ENCODE measurements around the gene ACKR4. TPM values are rescaled to one million over a fixed set of nuclear protein-coding genes. Genes with fewer than 3 reads are reported as not detected.
"Not testable (repeated sequence)": the region's sequence is repeated elsewhere in the genome, so short reads cannot be mapped to it uniquely, and the experiment has no call there.

Gene ACKR4
- total RNA-seq, 1 experiment from 2014 or later = not detected

DNA sequence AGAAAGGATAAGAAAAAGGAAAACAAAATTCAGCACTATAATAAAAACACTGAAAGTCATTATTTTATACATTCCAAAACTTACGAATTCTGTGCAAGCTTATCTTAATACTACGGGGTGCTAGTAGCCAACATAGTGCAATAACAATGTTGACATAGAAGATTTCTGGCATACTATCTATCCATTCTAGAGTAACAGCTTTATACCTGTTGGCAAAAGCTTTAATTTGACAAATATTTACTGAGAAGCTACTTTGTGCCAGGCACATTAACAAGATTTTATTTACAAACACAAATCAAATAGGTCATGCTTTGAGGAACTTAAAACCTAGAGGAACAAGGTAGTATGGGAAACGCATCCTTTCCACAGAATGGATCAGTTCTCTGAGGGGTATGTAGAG is 1.1 kb downstream of the ACKR4 start:
- no TSS peak for BruUV-seq (replicated peaks)
- Histone ChIP-seq H3K4me1 (ENCODE audit: insufficient read depth, low read length, poor library complexity, severe bottlenecking) (peaks cover 14% of the 10 kb centered on the region), H3K36me3 (ENCODE audit: insufficient read depth, low read length, poor library complexity, severe bottlenecking) (no peaks in the 10 kb centered on the region), H3K27me3 (replicated peaks; ENCODE audit: insufficient read depth, low read depth, low read length, poor library complexity) (no peaks in the 10 kb centered on the region), H3K9me3 (ENCODE audit: low read depth, low read length, poor library complexity, severe bottlenecking) (no peaks in the 10 kb centered on the region), H3K27ac (ENCODE audit: low read depth, low read length, poor library complexity, severe bottlenecking) (no peak overlapping the region), H3K4me3 (ENCODE audit: low read depth, low read length, poor library complexity, severe bottlenecking) (no peak overlapping the region)
- no peak for DNase-seq (ENCODE audit: low spot score)
- no peak for TF ChIP-seq CTCF (conservative IDR thresholded peaks at IDR 0.05; ENCODE audit: low read depth, low read length)
- no peak for TF ChIP-seq EZH2 (IDR thresholded peaks at IDR 0.05; ENCODE audit: borderline replicate concordance, low read depth, low read length, poor library complexity, severe bottlenecking)
- CTCF ChIA-PET = no interaction called here
- POLR2A ChIA-PET (ENCODE audit: low non-redundant PET) = no interaction called here
- intact Hi-C loops (cut with micrococcal nuclease; ENCODE audit: unreplicated experiment) = no loop called here

DNA sequence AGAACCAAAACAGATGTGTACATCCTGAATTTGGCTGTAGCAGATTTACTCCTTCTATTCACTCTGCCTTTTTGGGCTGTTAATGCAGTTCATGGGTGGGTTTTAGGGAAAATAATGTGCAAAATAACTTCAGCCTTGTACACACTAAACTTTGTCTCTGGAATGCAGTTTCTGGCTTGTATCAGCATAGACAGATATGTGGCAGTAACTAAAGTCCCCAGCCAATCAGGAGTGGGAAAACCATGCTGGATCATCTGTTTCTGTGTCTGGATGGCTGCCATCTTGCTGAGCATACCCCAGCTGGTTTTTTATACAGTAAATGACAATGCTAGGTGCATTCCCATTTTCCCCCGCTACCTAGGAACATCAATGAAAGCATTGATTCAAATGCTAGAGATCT is 3.5 kb downstream of the ACKR4 start:
- POLR2A ChIA-PET (ENCODE audit: low non-redundant PET); DNase-seq (ENCODE audit: low spot score); H3K9me3 ChIP-seq (ENCODE audit: low read depth, low read length, poor library complexity, severe bottlenecking); H3K36me3 ChIP-seq (ENCODE audit: insufficient read depth, low read length, poor library complexity, severe bottlenecking); H3K27ac ChIP-seq (ENCODE audit: low read depth, low read length, poor library complexity, severe bottlenecking); CTCF ChIA-PET; H3K4me3 ChIP-seq (ENCODE audit: low read depth, low read length, poor library complexity, severe bottlenecking); H3K4me1 ChIP-seq (ENCODE audit: insufficient read depth, low read length, poor library complexity, severe bottlenecking); BruUV-seq (replicated peaks); intact Hi-C loops (cut with micrococcal nuclease; ENCODE audit: unreplicated experiment); H3K27me3 ChIP-seq (replicated peaks; ENCODE audit: insufficient read depth, low read depth, low read length, poor library complexity): not testable (repeated sequence)

DNA sequence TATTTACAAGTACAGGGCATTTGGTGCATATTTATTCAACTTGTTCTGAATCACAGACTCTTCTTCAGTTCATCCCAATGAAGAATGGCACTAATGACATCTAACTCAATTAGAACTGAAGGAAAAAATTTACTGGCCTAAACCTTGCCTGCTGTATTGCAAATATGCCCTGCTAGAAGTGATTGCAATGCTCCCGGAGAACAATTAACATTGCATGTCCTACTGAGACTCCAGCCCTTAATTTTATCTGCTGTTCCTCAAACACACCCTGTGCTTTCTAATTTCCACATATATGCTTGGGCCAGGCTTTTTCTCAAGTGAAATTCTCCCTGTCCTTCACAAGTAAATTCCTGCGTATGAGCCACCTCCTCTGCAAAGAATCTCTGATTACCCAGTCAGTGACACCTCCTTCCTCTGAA is 8.3 kb downstream of the ACKR4 start:
- BruUV-seq (replicated peaks) = no TSS peak
- ChIA-PET CTCF (no interaction called here), POLR2A (ENCODE audit: low non-redundant PET) (no interaction called here)
- Histone ChIP-seq H3K36me3 (ENCODE audit: insufficient read depth, low read length, poor library complexity, severe bottlenecking) (no peaks in the 10 kb centered on the region), H3K27me3 (replicated peaks; ENCODE audit: insufficient read depth, low read depth, low read length, poor library complexity) (no peaks in the 10 kb centered on the region), H3K9me3 (ENCODE audit: low read depth, low read length, poor library complexity, severe bottlenecking) (no peaks in the 10 kb centered on the region), H3K4me1 (ENCODE audit: insufficient read depth, low read length, poor library complexity, severe bottlenecking) (peaks cover 5% of the 10 kb centered on the region), H3K4me3 (ENCODE audit: low read depth, low read length, poor library complexity, severe bottlenecking) (no peak overlapping the region), H3K27ac (ENCODE audit: low read depth, low read length, poor library complexity, severe bottlenecking) (no peak overlapping the region)
- DNase-seq (ENCODE audit: low spot score) = no peak
- intact Hi-C loops (cut with micrococcal nuclease; ENCODE audit: unreplicated experiment) = no loop called here
- TF ChIP-seq EZH2 (IDR thresholded peaks at IDR 0.05; ENCODE audit: borderline replicate concordance, low read depth, low read length, poor library complexity, severe bottlenecking) (no peak), CTCF (conservative IDR thresholded peaks at IDR 0.05; ENCODE audit: low read depth, low read length) (no peak)

DNA sequence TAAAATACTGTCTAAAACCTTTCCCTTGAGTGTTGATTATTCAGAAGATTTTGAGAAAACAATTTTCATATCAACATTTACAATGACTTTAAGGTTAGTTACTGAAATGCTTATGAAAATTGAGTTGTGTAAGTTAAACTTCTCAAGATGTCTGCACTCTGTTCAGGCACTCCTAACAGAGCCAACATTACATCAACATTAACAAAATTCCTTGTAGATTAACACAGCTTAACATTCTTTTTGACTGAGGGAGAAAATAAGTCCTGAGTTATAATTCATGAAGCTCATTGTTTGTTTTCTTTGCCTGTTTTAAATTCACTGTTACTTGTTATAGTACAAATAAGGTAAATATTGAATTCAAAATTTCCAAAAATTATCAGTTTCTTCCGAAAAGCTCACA is 9.0 kb downstream of the ACKR4 start:
- POLR2A ChIA-PET (ENCODE audit: low non-redundant PET) = interaction anchor here (0.6 kb wide), 1 partner anchor 56 kb away, joined by 3 read pairs; no protein-coding TSS in a partner anchor
- intact Hi-C loops (cut with micrococcal nuclease; ENCODE audit: unreplicated experiment) = no loop called here
- H3K36me3 ChIP-seq (ENCODE audit: insufficient read depth, low read length, poor library complexity, severe bottlenecking) = no peaks in the 10 kb centered on the region
- no peaks in the 10 kb centered on the region for H3K27me3 ChIP-seq (replicated peaks; ENCODE audit: insufficient read depth, low read depth, low read length, poor library complexity)
- CTCF ChIA-PET = no interaction called here
- DNase-seq (ENCODE audit: low spot score) = no peak
- no peaks in the 10 kb centered on the region for H3K9me3 ChIP-seq (ENCODE audit: low read depth, low read length, poor library complexity, severe bottlenecking)
- TF ChIP-seq CTCF (conservative IDR thresholded peaks at IDR 0.05; ENCODE audit: low read depth, low read length) (no peak), EZH2 (IDR thresholded peaks at IDR 0.05; ENCODE audit: borderline replicate concordance, low read depth, low read length, poor library complexity, severe bottlenecking) (no peak)
- no peak overlapping the region for H3K27ac ChIP-seq (ENCODE audit: low read depth, low read length, poor library complexity, severe bottlenecking)
- no peak overlapping the region for H3K4me3 ChIP-seq (ENCODE audit: low read depth, low read length, poor library complexity, severe bottlenecking)
- BruUV-seq (replicated peaks) = no TSS peak
- peaks cover 5% of the 10 kb centered on the region for H3K4me1 ChIP-seq (ENCODE audit: insufficient read depth, low read length, poor library complexity, severe bottlenecking)

- POLR2A ChIA-PET (ENCODE audit: low non-redundant PET); DNase-seq (ENCODE audit: low spot score): not testable (repeated sequence)
Observed at GRCh38 chr3:132606620-132607019, 9.6 kb downstream of the ACKR4 start.

DNA sequence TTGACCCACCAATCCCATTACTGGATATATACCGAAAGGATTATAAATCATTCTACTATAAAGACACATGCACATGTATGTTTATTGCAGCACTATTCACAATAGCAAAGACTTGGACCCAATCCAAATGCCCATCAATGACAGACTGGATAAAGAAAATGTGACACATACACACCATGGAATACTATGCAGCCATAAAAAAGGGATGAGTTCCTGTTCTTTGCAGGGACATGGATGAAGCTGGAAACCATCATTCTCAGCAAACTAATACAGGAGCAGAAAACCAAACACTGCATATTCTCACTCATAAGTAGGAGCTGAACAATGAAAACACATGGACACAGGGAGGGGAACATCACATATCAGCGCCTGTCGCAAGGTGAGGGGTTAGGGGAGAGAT is 18.2 kb downstream of the ACKR4 start:
- H3K27ac ChIP-seq (ENCODE audit: low read depth, low read length, poor library complexity, severe bottlenecking); DNase-seq (ENCODE audit: low spot score); H3K4me3 ChIP-seq (ENCODE audit: low read depth, low read length, poor library complexity, severe bottlenecking); intact Hi-C loops (cut with micrococcal nuclease; ENCODE audit: unreplicated experiment); BruUV-seq (replicated peaks); H3K36me3 ChIP-seq (ENCODE audit: insufficient read depth, low read length, poor library complexity, severe bottlenecking); H3K27me3 ChIP-seq (replicated peaks; ENCODE audit: insufficient read depth, low read depth, low read length, poor library complexity); POLR2A ChIA-PET (ENCODE audit: low non-redundant PET); CTCF ChIA-PET; H3K4me1 ChIP-seq (ENCODE audit: insufficient read depth, low read length, poor library complexity, severe bottlenecking); H3K9me3 ChIP-seq (ENCODE audit: low read depth, low read length, poor library complexity, severe bottlenecking): not testable (repeated sequence)

More at GRCh38 chr3:132606620-132607019, 9.6 kb downstream of the ACKR4 start:
- intact Hi-C loops (cut with micrococcal nuclease; ENCODE audit: unreplicated experiment); H3K9me3 ChIP-seq (ENCODE audit: low read depth, low read length, poor library complexity, severe bottlenecking); H3K27ac ChIP-seq (ENCODE audit: low read depth, low read length, poor library complexity, severe bottlenecking); H3K36me3 ChIP-seq (ENCODE audit: insufficient read depth, low read length, poor library complexity, severe bottlenecking); BruUV-seq (replicated peaks); H3K27me3 ChIP-seq (replicated peaks; ENCODE audit: insufficient read depth, low read depth, low read length, poor library complexity); CTCF ChIA-PET; H3K4me1 ChIP-seq (ENCODE audit: insufficient read depth, low read length, poor library complexity, severe bottlenecking); H3K4me3 ChIP-seq (ENCODE audit: low read depth, low read length, poor library complexity, severe bottlenecking): not testable (repeated sequence)

Data from A673 (cell line).